Gastrocnemius medialis (tissue), 4 donors: ENCODE data around the gene LTO1.

Experiments
- POLR2A ChIP-seq, 2 donors: fragments of 450-650 bp; IDR thresholded peaks; one replicate each; pipeline ENCODE4 v1.6.1; 2017; ENCODE audit warnings: antibody characterized with exemption in 2 of 2, mild to moderate bottlenecking in 2 of 2, moderate library complexity in 2 of 2
- TF ChIP-seq, protein P1 (sequence below), 5 experiments: fragments of 450-650 bp in 3 of 5; fragments of 200-600 bp in 2 of 5; sonication (generic) in 2 of 5; IDR thresholded peaks in 4 of 5; conservative IDR thresholded peaks in 1 of 5; 1 replicate in 4 of 5; 2 replicates in 1 of 5; pipeline ENCODE4 v1.5.1; 2016 to 2019; ENCODE audit warnings: antibody characterized with exemption in 5 of 5, mild to moderate bottlenecking in 3 of 5, moderate library complexity in 3 of 5

GRCh38 chr11:69637941-69638871, 36.9 kb downstream of the LTO1 start:
- TF ChIP-seq, protein P1, sequence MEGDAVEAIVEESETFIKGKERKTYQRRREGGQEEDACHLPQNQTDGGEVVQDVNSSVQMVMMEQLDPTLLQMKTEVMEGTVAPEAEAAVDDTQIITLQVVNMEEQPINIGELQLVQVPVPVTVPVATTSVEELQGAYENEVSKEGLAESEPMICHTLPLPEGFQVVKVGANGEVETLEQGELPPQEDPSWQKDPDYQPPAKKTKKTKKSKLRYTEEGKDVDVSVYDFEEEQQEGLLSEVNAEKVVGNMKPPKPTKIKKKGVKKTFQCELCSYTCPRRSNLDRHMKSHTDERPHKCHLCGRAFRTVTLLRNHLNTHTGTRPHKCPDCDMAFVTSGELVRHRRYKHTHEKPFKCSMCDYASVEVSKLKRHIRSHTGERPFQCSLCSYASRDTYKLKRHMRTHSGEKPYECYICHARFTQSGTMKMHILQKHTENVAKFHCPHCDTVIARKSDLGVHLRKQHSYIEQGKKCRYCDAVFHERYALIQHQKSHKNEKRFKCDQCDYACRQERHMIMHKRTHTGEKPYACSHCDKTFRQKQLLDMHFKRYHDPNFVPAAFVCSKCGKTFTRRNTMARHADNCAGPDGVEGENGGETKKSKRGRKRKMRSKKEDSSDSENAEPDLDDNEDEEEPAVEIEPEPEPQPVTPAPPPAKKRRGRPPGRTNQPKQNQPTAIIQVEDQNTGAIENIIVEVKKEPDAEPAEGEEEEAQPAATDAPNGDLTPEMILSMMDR (IDR thresholded peaks at IDR 0.05 in 4 of 5, conservative IDR thresholded peaks at IDR 0.05 in 1 of 5) = no peak
- TF ChIP-seq POLR2A (IDR thresholded peaks at IDR 0.05) = no peak
